ENCODE results near the gene PDE9A. TPM values are rescaled to one million over a fixed set of nuclear protein-coding genes. Genes with fewer than 3 reads are reported as not detected.

The PDE9A gene
- total RNA-seq, 1 donor from 2014 or later = 1.6 TPM

DNA sequence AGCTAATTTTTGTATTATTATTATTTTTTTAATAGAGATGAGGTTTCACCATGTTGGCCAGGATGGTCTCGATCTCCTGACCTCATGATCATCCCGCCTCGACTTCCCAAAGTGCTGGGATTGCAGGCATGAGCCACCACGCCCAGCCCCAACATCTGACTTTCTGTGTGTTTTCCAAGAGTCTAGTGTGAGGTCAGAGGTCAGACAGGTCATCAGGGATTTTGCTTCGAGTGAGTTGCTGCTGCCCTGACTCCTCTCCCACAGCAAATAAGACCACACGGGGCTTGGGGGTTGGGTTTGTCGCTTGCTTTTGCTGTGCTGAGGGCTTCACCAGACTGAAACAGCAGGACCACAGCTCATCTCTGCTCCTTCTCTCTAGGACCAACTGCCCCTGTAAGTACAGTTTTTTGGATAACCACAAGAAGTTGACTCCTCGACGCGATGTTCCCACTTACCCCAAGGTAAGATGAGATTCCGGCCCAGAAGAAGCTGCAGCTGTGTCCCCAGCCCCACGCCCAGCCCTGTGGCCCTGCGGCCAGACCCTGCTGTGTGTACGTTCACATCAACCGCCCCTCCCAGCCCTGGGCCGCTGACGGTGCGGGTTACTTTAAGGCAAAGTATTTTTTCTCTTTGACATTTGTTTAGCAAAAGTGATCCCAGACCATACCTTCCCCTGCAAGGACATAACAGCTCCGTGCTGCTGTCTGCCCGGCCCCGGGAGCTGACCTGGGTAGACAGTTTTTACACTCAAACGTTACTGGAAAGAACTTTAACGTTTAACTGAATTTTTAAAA lies 97.5 kb downstream of the PDE9A start:
- Histone ChIP-seq H3K36me3 (ENCODE audit: control insufficient read depth in 3 of 3, insufficient read depth in 3 of 3, low read length in 3 of 3) (peaks cover 0 to 2% (median 0%) of the 10 kb centered on the region in 3 donors), H3K9me3 (ENCODE audit: control insufficient read depth in 3 of 3, low read length in 3 of 3) (no peaks in the 10 kb centered on the region), H3K4me1 (ENCODE audit: control insufficient read depth in 3 of 3, insufficient read depth in 3 of 3, low read length in 3 of 3) (peaks cover 0 to under 1% (median 0%) of the 10 kb centered on the region in 3 donors), H3K27ac (ENCODE audit: low read depth, low read length) (no peak overlapping the region), H3K27me3 (ENCODE audit: control insufficient read depth in 3 of 3, insufficient read depth in 3 of 3, low read length in 3 of 3) (peaks cover under 1 to 20% (median 14%) of the 10 kb centered on the region in 3 donors), H3K4me3 (ENCODE audit: low read length in 3 of 3) (no peak overlapping the region), H3K9ac (ENCODE audit: low read depth in 1 of 3, low read length in 3 of 3) (no peak overlapping the region)

- Histone ChIP-seq H3K27me3 (ENCODE audit: control insufficient read depth in 3 of 3, insufficient read depth in 3 of 3, low read length in 3 of 3) (peaks cover 3 to 21% (median 14%) of the 10 kb centered on the region in 3 donors), H3K36me3 (ENCODE audit: control insufficient read depth in 3 of 3, insufficient read depth in 3 of 3, low read length in 3 of 3) (peaks cover 0 to 2% (median 0%) of the 10 kb centered on the region in 3 donors), H3K4me3 (ENCODE audit: low read length in 3 of 3) (no peak overlapping the region), H3K9me3 (ENCODE audit: control insufficient read depth in 3 of 3, low read length in 3 of 3) (no peaks in the 10 kb centered on the region), H3K27ac (ENCODE audit: low read depth, low read length) (no peak overlapping the region), H3K4me1 (ENCODE audit: control insufficient read depth in 3 of 3, insufficient read depth in 3 of 3, low read length in 3 of 3) (no peaks in the 10 kb centered on the region), H3K9ac (ENCODE audit: low read depth in 1 of 3, low read length in 3 of 3) (no peak overlapping the region)
Observed at GRCh38 chr21:42751866-42752265, 98.4 kb downstream of the PDE9A start.

GRCh38 chr21:42753804-42754203 lies 100.4 kb downstream of the PDE9A start:
- H3K36me3 ChIP-seq (ENCODE audit: control insufficient read depth in 3 of 3, insufficient read depth in 3 of 3, low read length in 3 of 3) = peaks cover 0 to 2% (median 0%) of the 10 kb centered on the region in 3 donors
- H3K9me3 ChIP-seq (ENCODE audit: control insufficient read depth in 3 of 3, low read length in 3 of 3) = no peaks in the 10 kb centered on the region
- no peak overlapping the region for H3K9ac ChIP-seq (ENCODE audit: low read depth in 1 of 3, low read length in 3 of 3)
- no peak overlapping the region for H3K4me3 ChIP-seq (ENCODE audit: low read length in 3 of 3)
- H3K27ac ChIP-seq (ENCODE audit: low read depth, low read length) = no peak overlapping the region
- no peaks in the 10 kb centered on the region for H3K4me1 ChIP-seq (ENCODE audit: control insufficient read depth in 3 of 3, insufficient read depth in 3 of 3, low read length in 3 of 3)
- H3K27me3 ChIP-seq (ENCODE audit: control insufficient read depth in 3 of 3, insufficient read depth in 3 of 3, low read length in 3 of 3) = peaks cover 2 to 16% (median 3%) of the 10 kb centered on the region in 3 donors

DNA sequence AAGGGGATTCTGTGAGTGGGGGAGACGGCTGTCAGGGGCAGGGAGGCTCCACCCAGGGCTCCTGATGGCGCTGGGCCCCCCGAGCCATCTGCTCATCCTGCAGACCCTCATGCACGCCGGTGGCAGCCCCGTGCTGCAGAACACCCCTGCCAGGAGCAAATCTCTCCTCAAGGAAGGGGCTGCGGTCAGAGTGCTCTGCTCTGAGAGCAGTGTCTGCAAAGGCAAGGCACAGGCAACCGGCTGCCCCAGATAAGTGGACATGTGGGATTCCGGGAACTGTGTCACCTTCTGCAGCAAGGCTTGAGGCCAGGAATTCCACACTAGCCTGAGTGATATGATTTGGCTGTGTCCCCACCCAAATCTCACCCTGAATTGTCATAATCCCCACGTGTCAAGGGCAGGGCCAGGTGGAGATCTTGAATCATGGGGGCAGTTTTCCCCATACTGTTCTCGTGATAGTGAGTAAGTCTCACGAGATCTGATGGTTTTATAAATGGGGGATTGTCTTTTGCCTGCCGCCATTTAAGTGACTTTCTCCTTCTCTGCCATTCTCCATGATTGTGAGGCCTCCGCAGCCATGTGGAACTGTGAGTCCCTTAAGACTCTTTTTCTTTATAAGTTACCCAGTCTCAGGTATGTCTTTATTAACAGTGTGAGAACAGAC lies 101.0 kb downstream of the PDE9A start:
- Histone ChIP-seq H3K27me3 (ENCODE audit: control insufficient read depth in 3 of 3, insufficient read depth in 3 of 3, low read length in 3 of 3) (peaks cover 3 to 16% (median 5%) of the 10 kb centered on the region in 3 donors), H3K9me3 (ENCODE audit: control insufficient read depth in 3 of 3, low read length in 3 of 3) (no peaks in the 10 kb centered on the region), H3K36me3 (ENCODE audit: control insufficient read depth in 3 of 3, insufficient read depth in 3 of 3, low read length in 3 of 3) (peaks cover 0 to 2% (median 0%) of the 10 kb centered on the region in 3 donors), H3K9ac (ENCODE audit: low read depth in 1 of 3, low read length in 3 of 3) (no peak overlapping the region), H3K4me3 (ENCODE audit: low read length in 3 of 3) (no peak overlapping the region), H3K4me1 (ENCODE audit: control insufficient read depth in 3 of 3, insufficient read depth in 3 of 3, low read length in 3 of 3) (no peaks in the 10 kb centered on the region), H3K27ac (ENCODE audit: low read depth, low read length) (no peak overlapping the region)

- Histone ChIP-seq H3K36me3 (ENCODE audit: control insufficient read depth in 3 of 3, insufficient read depth in 3 of 3, low read length in 3 of 3) (peaks cover 0 to 2% (median 0%) of the 10 kb centered on the region in 3 donors), H3K4me1 (ENCODE audit: control insufficient read depth in 3 of 3, insufficient read depth in 3 of 3, low read length in 3 of 3) (no peaks in the 10 kb centered on the region), H3K9me3 (ENCODE audit: control insufficient read depth in 3 of 3, low read length in 3 of 3) (no peaks in the 10 kb centered on the region), H3K27ac (ENCODE audit: low read depth, low read length) (no peak overlapping the region), H3K9ac (ENCODE audit: low read depth in 1 of 3, low read length in 3 of 3) (no peak overlapping the region), H3K4me3 (ENCODE audit: low read length in 3 of 3) (no peak overlapping the region), H3K27me3 (ENCODE audit: control insufficient read depth in 3 of 3, insufficient read depth in 3 of 3, low read length in 3 of 3) (peaks cover 3 to 16% (median 8%) of the 10 kb centered on the region in 3 donors)
Observed at GRCh38 chr21:42755031-42755665, 101.7 kb downstream of the PDE9A start.

DNA sequence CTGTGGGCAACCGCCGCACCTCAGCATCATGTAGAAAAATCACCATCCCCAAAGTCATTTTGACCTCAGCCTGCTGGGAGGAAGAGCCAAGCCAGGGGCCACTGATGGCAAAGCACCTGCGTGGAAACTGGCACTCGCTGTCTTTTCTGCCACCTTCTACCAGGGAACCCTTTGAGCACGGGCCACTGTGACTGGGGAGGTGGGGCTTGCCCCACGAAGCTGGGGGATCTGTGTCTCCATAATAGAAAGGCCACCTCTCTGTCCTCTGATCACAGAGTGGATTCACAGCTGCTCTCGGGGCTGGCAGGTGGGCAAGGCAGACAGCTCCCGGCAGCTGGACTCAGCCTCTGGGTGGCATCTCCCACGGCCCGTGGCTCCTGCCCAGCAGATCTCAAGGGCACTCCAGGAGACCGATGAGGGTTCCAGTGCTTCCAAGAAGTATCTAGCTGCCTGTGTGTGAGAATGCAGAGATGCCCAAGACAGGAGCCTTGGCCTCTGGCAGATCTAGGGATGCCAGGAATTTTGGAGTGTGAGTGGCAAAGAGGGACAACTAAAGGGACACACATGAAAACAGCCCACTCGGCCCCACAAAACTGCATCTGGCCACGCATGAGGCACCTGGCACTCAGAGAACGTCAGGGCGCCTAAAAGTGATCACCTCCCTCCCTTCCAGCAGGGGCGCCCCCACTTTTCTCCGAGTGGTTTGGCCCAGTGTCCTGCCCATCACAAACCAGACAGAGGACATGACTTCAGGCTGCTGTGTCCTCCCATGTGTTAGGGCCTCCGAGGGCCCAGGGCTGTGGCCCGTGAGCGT lies 102.6 kb downstream of the PDE9A start:
- Histone ChIP-seq H3K9ac (ENCODE audit: low read depth in 1 of 3, low read length in 3 of 3) (no peak overlapping the region), H3K36me3 (ENCODE audit: control insufficient read depth in 3 of 3, insufficient read depth in 3 of 3, low read length in 3 of 3) (peaks cover 0 to 2% (median 0%) of the 10 kb centered on the region in 3 donors), H3K4me1 (ENCODE audit: control insufficient read depth in 3 of 3, insufficient read depth in 3 of 3, low read length in 3 of 3) (no peaks in the 10 kb centered on the region), H3K4me3 (ENCODE audit: low read length in 3 of 3) (no peak overlapping the region), H3K27ac (ENCODE audit: low read depth, low read length) (no peak overlapping the region), H3K27me3 (ENCODE audit: control insufficient read depth in 3 of 3, insufficient read depth in 3 of 3, low read length in 3 of 3) (peaks cover 3 to 16% (median 10%) of the 10 kb centered on the region in 3 donors), H3K9me3 (ENCODE audit: control insufficient read depth in 3 of 3, low read length in 3 of 3) (no peaks in the 10 kb centered on the region)

DNA sequence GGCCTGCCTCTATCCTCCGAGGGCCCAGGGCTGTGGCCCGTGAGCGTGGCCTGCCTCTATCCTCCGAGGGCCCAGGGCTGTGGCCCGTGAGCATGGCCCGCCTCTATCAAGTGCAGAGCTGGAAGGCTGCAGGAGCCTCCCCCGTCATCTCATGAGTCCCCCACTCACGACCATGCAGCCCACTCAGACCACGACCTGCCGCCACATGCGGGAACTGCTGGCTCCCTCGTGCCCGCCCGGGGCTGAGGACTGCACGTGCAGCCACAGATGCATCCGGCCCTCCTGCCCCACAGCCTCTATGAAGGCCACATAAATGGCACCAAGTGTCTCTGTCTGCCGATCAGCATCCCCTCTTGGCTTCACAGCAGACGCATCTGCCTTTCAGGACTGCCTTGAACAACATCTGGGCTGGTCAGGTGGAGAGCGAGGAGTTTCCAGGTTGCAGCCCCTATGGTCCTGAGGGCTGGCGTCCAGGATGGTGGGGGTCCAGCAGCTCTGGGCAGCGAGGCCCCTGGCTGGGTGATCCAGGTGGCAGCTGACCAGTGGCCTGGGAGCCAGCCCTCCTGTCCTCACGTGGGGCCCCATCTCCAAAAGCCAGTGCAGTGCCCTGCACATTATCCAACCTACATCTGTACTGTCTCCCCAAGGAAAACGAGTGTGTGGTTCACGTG lies 103.3 kb downstream of the PDE9A start:
- H3K9ac ChIP-seq (ENCODE audit: low read depth in 1 of 3, low read length in 3 of 3) = no peak overlapping the region
- no peak overlapping the region for H3K4me3 ChIP-seq (ENCODE audit: low read length in 3 of 3)
- H3K4me1 ChIP-seq (ENCODE audit: control insufficient read depth in 3 of 3, insufficient read depth in 3 of 3, low read length in 3 of 3) = no peaks in the 10 kb centered on the region
- H3K27me3 ChIP-seq (ENCODE audit: control insufficient read depth in 3 of 3, insufficient read depth in 3 of 3, low read length in 3 of 3) = peaks cover 6 to 22% (median 17%) of the 10 kb centered on the region in 3 donors
- H3K9me3 ChIP-seq (ENCODE audit: control insufficient read depth in 3 of 3, low read length in 3 of 3) = no peaks in the 10 kb centered on the region
- H3K36me3 ChIP-seq (ENCODE audit: control insufficient read depth in 3 of 3, insufficient read depth in 3 of 3, low read length in 3 of 3) = peaks cover 0 to 2% (median 0%) of the 10 kb centered on the region in 3 donors
- H3K27ac ChIP-seq (ENCODE audit: low read depth, low read length) = no peak overlapping the region

- H3K27me3 ChIP-seq (ENCODE audit: control insufficient read depth in 3 of 3, insufficient read depth in 3 of 3, low read length in 3 of 3) = peaks cover 11 to 29% (median 18%) of the 10 kb centered on the region in 3 donors
- H3K9me3 ChIP-seq (ENCODE audit: control insufficient read depth in 3 of 3, low read length in 3 of 3) = no peaks in the 10 kb centered on the region
- no peak overlapping the region for H3K9ac ChIP-seq (ENCODE audit: low read depth in 1 of 3, low read length in 3 of 3)
- H3K4me1 ChIP-seq (ENCODE audit: control insufficient read depth in 3 of 3, insufficient read depth in 3 of 3, low read length in 3 of 3) = no peaks in the 10 kb centered on the region
- H3K4me3 ChIP-seq (ENCODE audit: low read length in 3 of 3) = no peak overlapping the region
- no peak overlapping the region for H3K27ac ChIP-seq (ENCODE audit: low read depth, low read length)
- peaks cover 0 to 2% (median 0%) of the 10 kb centered on the region in 3 donors for H3K36me3 ChIP-seq (ENCODE audit: control insufficient read depth in 3 of 3, insufficient read depth in 3 of 3, low read length in 3 of 3)
Observed at GRCh38 chr21:42757422-42757821, 104.0 kb downstream of the PDE9A start.
